ENCODE results near the gene KCTD6.
"Not testable (repeated sequence)": the region's sequence is repeated elsewhere in the genome, so short reads cannot be mapped to it uniquely, and the experiment has no call there.

The KCTD6 gene

DNA sequence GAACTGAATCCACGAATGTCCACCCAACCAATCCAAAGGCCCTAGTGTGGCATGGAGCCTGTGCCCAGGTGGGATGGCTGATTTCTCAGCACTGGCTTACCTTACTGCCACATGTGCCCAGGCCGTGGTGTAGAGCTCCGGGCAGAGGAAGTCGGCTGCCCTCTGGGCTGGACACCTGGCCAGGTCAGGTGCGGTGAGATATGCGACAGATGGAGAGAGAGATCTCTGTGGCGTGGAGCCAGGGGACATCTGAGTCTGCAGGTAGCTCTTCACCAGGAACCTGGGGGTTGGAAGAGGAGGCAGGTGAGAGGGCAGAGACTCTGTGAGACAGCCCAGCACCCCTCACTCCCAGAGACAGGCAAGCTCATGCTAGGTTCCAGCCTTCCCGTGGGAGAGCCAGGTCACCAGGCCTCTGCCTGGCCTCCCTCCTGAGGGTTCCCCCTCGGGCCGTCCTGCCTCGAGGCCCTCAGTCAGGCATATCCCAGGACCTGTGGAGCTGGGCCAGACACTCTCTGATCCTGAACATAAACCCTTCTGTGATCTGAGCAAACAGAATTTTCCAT lies 32.5 kb downstream of the KCTD6 start:
- no peak for DNase-seq (ENCODE audit: low read depth in 3 of 3)

GRCh38 chr3:58526515-58526957 lies 34.6 kb downstream of the KCTD6 start:
- DNase-seq (ENCODE audit: low read depth in 3 of 3): no peak

DNA sequence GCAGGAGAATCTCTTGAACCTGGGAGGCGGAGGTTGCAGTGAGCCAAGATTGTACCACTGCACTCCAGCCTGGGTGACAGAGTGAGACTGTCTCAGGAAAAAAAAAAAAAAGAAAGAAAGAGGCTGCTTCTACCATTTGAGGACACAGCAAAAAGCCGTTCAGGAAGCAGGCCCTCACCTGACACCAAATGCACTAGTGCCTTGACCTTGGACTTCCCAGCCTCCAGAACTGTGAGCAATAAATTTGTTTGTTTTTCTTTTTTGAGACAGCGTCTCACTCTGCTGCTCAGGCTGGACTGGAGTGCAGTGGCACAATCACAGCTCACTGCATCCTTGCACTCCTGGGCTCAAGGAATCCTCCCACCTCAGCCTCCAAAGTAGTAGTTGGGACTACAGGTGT lies 35.5 kb downstream of the KCTD6 start:
- not testable (repeated sequence) for DNase-seq (ENCODE audit: low read depth in 3 of 3)

GRCh38 chr3:58528629-58529028 lies 36.7 kb downstream of the KCTD6 start:
- DNase-seq (ENCODE audit: low read depth in 3 of 3): no peak

DNA sequence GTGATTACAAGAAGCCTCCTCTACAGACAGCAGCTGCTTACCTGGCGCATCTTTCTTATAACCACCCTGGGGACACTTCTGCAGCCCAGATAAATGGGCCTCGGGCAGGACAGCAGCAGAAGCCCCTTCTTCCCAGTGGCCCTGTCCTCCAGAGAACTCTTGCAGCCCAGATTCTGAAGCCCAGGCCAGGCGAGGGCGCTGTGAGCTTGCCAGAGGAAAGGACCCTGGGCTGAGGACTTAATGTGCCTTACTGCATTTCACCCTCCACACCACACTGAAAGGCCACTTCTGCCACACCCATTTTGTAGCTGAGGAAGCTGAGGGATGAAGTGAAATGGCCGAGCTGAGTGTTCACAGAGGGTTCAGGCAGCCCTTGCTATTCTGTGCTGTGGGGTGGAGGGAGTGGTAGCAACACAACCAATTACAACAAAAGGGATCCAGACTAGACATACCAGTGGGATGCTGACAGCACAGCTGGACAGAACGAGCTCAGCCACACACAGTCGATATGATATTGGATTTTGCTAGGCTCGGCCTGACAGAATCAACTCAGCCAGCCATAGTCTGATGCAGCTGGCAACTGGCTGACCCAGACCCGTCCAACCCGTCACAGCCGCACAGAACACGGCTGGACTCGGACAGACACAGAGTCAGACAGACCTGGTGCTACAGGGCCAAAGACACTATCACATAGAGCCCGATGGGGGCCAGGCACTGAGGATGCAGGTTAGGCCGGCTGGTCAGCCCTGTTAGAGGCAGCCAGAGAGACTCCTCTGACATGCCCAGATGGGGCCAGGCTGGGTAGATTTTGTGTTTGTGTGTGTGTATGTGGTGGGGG lies 37.8 kb downstream of the KCTD6 start:
- DNase-seq (ENCODE audit: low read depth in 3 of 3): no peak

GRCh38 chr3:58530354-58530865 lies 38.5 kb downstream of the KCTD6 start:
- no peak for DNase-seq (ENCODE audit: low read depth in 3 of 3)

DNA sequence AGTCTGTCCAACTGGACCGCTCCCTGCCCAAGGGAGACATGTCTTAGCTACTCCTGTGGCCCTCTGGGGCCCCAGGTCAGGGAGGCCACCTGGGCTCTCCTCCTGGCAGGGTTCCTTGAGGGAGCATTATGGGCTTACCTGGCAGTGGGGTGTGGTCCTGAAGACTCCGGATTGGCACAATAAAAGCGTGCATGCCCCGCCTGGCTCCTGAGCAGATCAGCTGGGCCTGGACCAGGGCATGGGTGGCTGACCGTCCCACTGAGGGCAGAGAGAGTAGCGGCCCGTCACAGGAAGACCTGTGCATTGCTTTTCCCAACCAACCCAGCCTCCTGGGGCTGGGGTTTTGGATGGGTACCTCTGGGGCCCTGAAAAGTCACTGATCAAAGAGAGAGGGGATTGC lies 39.7 kb downstream of the KCTD6 start:
- no peak for DNase-seq (ENCODE audit: low read depth in 3 of 3)

- no peak for DNase-seq (ENCODE audit: low read depth in 3 of 3)
Observed at GRCh38 chr3:58531956-58532355, 40.1 kb downstream of the KCTD6 start.

- peak; percentile 55 to 79 (median 74) for DNase-seq (ENCODE audit: low read depth in 3 of 3)
Observed at GRCh38 chr3:58532794-58533220, 40.9 kb downstream of the KCTD6 start.

- DNase-seq (ENCODE audit: low read depth in 3 of 3): no peak
Observed at GRCh38 chr3:58534592-58535494, 42.9 kb downstream of the KCTD6 start.

GRCh38 chr3:58535531-58536500 lies 43.9 kb downstream of the KCTD6 start:
- no peak for DNase-seq (ENCODE audit: low read depth in 3 of 3)

DNA sequence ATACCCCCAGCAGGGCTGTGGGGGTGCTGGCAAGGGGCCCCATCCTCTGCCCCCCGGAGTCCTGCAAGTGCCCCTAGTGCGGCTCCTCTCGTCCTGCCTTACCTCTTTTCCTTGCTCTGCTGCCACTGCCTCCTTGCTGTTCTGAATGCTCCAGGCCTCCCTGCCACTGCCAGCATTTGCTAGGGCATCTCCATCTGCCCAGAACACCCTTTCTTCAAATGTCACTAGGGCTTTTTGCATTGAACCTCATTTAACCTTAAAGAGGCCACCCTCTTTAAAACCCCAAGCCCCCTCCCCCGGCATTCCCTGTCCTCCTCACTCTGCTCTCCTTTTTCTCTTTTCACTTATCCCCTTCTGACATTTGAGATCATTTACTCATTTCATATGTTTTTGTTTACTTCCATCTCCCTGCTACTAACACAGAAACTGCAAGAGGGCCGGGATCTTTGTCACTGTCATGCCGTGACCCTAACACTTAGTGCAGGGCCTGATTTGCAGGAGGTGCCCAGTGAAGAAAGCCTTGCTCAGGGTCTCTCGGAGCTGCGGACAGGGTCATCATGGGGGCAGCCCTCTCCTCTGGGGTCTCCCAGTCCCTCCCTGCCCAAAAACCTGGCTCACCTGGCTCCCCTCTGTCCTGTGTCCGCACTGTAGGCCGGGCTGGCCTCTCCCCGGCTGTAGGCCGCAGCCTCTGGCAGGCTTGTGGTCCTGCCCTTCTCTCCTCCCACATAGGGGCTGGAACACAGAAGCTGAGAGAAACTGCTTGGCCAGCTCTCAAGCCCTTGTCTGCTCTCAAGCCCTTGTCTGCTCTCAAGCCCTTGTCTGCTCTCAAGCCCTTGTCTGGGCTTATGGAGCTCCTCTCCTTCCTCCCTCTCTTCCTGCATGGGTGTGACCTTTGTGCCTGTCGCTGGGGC lies 44.9 kb downstream of the KCTD6 start, which contains the start of gene ACOX2:
Gene ACOX2 (minus strand): TSS at position 690 of the 911 bp plus-strand sequence. CDS start 2,084 bp downstream, outside the sequence.
- no peak for DNase-seq (ENCODE audit: low read depth in 3 of 3)

- DNase-seq (ENCODE audit: low read depth in 3 of 3): no peak
Observed at GRCh38 chr3:58537412-58538301, 45.8 kb downstream of the KCTD6 start.

GRCh38 chr3:58539626-58540025 lies 47.7 kb downstream of the KCTD6 start:
- DNase-seq (ENCODE audit: low read depth in 3 of 3): no peak

GRCh38 chr3:58540176-58540858 lies 48.4 kb downstream of the KCTD6 start:
- no peak for DNase-seq (ENCODE audit: low read depth in 3 of 3)

DNA sequence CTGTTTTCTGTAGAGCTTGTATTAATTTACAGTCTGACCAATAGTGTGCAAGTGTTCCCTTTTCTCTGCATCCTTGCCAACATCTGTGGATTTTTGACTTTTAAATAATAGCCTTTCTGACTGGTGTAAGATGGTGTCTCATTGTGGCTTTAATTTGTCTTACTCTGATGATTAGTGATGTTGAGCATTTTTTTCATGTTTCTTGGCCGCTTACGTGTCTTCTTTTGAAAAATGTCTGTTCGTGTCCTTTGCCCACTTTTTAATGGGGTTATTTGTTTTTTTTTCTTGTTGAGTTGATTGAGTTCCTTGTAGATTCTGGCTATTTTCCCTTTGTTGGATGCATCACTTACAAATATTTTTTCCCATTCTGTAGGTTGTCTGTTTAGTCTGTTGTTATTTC lies 52.6 kb downstream of the KCTD6 start:
- no peak for DNase-seq (ENCODE audit: low read depth in 3 of 3)

DNA sequence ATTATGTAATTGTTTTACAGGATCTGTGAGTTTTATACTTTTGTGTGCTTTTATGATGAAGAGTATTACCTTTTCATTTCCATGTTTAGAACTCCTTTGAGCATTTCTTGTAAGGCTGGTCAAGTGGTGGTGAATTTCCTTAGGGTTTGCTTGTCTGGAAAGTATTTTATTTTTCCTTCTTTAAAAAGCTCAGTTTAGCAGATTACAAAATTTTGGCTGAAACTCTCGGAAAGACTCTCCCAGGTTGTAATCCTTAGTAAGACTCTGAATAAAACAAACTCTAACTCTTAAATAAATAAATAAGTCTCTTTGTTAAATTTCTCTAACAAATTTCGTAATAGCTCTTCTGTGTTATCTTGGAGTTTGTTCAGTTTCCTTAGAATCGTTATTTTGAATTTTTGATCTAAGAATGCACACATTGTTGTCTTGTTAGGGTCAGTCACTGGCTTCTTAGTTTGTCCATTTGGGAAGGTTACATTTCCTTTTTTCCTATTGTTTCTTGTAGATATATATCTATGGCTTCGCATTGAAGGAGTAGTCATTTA lies 59.8 kb downstream of the KCTD6 start:
- no peak for DNase-seq (ENCODE audit: low read depth in 3 of 3)

All from stimulated activated CD4-positive, alpha-beta T cell treated with anti-CD3 and anti-CD28 coated beads, TNF-alpha, amount 100 ng/mL, for 4 hours (primary cell).